NCI-H2227 (cell line): ENCODE data around the gene NEDD4.
"Not testable (repeated sequence)": the region's sequence is repeated elsewhere in the genome, so short reads cannot be mapped to it uniquely, and the experiment has no call there.

ENCODE experiments used
- DNase-seq: peaks from one replicate; lab custom pipeline; 2025; ENCODE audit not compliant: unreplicated experiment; lab: John Stamatoyannopoulos, UW

NEDD4 gene

DNA sequence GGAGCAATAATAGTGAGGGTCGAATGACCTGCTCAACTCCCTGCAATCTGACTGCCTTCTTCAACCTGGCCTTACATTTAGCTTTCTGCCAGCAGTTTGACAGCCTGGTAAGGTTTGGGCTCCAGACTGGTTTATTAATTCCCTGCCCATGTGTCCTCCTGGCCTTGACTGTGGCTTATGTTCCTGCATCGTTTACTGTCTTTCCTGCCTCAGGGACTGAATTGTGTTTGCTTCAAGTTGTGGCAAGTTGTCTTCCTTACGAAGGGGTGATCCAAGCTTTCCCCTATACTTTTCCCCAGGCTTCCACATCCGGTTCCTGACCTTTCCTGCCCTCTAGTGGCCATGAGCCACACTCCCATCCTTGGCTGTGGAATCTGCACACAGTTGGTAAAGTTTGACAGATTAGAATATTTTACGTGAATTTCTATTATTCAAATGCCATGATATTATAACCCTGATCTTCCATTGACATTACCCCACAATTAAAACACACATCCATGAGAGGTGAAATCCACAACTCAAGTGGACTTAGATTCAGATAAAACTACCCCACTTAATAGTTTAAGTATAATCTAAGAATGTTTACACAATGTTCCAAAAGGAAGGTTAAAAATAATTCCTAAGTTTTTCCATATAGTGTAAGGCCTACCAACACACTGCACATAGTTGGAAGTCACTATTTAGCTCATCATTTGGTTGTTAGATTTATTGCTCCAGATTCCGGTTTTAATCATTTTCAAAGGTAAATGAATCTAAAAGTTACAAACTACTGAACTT is 95.7 kb downstream of the NEDD4 start:
- DNase-seq = peak; percentile 48

DNA sequence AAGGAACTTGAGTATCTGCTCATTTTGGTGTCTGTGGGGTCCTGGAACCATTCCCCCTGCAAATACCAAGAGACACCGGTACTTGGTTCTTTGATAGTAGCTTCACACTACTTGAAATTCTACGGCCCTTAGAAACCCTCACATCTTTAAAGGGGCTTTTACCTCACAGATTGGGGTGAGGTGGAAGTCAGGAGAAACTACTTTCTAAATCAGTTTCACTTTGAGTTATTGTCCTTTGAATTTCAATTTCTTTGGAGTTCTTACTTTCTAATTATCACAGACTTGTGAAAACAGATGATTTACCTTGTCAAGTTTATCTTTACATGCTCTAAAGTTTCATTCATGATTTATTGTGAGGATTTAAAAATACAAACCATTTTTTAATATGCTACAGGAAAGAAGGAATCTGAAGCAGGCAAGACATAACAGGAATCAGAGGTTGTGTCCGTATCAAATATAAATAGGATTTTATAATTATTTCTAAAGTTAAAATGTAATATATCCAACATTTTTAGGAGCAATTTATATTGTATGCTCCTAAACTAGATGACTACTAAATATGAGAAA is 98.9 kb downstream of the NEDD4 start:
- DNase-seq = no peak

DNA sequence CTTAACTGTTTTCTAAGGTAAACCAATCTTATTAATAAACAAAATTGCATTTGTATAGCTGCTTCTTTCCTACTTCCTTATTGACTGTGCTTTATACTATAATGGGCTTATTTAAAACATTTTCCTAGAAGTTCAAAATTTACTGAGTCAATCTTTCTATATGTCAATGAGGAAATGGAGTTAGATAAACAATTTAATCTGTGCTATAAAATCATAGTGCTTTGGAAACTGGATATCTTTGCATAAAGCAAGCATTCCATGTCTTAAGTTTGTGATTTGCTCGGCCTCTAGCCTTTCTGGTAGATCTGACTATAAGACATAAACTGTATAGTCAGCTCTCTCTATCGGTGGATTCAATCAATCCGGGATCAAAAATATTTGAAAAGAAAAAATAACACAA is 99.6 kb downstream of the NEDD4 start:
- DNase-seq = no peak

DNA sequence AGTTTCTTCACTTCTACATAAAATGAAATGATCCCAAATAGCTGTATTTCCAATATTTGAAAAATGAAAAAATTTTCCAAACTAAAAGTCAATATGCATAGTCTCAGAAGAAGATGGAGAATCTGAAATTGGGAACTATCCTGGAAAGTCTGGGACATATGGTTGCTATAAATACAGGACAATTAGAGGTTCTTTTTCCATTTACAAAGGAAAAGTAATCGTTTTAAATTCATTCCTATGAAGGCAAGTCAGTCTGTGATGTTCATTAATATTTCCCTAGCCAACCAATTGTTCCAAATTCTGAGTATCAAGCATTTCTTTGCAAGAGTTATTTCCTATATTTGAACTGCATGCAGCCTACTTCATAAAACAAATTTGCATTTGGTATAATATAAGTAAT is 102.2 kb downstream of the NEDD4 start:
- no peak for DNase-seq

DNA sequence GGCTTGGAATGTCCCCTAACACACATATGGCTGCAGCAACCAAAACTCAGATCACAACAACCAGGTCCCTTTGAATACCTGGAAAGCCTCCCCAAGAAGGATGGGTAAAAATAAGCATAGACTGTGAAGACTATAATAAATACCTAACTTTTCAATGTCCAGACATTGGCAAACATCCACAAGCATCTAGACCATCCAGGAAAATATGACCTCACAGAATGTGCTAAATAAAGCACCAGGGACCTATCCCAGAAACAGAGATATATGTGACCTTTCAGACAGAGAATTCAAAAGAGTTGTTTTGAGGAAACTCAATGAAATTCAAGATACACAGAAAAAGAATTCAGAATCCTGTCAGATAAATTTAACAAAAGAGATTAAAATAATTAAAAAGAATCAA is 109.2 kb downstream of the NEDD4 start:
- DNase-seq = no peak

DNA sequence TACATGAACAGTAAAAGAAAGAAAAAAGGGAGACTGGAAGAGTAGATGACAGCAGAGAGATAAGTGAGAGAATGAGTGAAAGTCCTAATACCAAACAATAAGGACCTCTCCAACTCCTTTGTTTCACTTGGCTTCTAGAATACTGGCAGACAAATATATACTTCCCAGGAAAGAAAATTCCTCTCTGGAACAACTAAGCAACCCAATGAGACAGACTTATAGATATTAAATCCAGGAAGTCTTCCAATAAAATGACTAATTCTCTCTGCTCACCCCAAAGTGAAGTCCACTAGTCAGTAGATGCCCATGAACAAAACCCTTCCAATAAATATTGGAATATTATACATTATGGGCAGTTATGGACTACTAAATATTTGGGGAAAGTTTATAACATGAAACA is 114.2 kb downstream of the NEDD4 start:
- no peak for DNase-seq

DNA sequence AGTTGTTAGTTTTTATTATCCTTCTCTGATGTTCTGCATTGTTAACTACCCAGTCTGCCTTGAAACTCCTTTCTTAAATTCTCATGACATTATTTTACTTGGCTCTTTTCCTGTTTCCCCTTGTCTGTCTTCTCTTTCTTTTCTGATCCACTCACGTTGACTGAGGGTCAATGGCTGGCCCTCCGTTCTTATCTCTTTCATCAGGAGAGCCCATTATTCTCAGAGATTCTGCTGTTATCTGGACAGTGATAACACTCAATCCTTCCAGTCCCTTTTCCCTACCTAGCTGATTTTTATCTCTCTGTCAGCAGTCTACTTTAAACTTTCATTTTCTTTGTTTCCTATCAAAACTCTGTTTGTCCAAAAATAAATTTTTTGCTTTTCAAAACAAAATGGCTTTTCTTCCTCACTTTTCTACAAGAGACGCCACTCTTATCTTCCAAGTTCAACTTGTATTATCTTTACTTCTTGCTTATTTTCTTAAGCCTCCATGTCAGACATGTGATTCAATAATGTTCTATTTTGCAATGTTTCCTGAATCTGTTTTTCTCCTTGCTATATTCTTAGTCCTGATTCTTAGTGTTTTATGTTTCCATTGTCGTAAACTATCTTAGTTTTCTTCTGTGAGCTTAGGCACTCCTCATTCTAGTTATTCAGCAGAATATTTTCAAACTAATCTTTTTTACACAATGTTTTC is 120.2 kb downstream of the NEDD4 start:
- no peak for DNase-seq

DNA sequence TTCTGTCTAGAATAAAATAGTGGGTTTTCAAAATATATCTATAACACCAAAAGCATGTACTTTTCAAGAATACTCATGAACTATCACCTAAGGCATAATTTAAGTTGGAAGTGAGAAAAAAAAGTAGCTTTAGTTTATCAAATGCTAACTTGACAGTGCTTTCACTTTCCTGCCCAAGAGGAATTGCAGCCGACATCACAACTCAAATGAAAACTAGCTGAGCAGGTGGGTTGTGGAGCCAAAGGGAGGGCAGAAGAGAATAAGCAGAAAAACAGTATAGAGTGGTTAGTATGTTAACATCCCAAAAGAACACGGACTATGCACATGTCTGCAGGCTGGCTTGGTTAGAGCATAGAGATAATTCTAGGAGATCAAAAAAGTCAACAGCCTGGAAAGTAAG is 120.9 kb downstream of the NEDD4 start:
- DNase-seq = no peak

DNA sequence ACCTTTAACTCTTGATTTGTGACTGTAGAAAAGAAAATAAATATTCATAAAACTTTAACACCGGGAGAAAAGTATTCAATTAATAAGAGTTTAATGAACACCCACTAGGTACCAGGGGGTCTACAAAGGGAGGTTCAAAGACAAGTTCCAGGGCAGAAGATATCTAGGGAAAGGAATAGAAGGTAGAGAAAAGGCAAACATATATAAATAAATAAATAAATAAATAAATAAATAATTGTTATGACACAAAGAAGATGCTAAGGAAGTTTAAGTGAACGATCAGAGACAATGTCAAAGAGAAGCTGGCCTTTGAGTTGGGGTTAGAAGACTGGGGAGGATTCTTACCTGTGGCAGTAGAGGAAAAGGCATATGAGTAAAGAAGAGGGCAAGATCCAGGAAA is 123.8 kb downstream of the NEDD4 start:
- DNase-seq = no peak

DNA sequence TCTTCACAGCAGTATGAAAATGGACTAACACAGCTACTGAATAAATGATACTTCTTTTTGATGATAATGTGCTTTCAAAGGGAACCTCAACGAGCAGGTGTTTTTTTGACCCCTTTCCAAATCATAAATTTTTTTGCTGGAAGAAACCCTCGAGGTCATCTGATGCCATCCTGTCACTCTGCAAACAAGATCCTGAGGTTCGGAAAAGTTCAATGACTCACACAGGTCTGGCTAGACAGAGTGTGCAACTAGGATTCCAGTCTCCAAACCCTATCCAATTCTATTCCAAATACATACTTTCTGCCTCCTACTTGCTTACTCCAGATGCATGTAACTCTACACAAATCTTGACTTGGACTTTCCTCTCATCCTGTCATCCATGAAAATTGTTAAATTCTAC is 124.7 kb downstream of the NEDD4 start:
- no peak for DNase-seq

DNA sequence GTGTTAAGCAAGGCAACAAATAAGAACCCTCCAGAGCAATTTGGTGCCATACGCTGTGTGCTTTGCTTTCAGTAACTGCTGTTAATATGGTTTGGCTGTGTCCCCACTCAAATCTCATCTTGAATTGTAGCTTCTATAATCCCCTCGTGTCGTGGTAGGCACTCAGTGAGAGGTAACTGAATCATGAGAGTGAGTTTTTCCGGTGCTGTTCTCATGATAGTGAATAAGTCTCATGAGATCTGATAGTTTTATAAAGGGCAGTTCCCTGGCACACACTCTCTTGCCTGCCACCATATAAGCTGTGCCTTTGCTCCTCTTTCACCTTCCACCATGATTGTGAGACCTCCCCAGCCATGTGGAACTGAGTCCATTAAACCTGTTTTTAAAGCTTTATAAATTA is 125.1 kb downstream of the NEDD4 start:
- DNase-seq = not testable (repeated sequence)

DNA sequence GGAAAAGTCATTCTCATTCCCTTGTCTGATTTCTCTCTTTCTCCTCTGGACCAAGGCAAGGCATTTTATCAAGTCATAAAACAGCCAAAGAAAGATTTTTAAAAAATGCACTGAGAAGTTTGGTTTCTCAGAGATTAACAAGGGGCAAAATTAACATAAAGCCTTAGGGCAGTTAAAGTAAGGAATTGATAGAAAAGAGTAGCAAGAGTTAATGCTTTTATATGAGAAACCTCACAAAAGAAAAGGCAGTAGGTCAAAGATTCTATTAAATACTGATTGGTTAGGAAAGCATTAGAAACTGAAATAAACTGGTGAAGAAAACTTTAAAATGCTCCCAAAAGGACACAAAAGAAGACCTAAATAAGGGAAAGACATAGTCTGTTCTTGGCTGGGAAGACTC is 129.5 kb downstream of the NEDD4 start:
- no peak for DNase-seq

DNA sequence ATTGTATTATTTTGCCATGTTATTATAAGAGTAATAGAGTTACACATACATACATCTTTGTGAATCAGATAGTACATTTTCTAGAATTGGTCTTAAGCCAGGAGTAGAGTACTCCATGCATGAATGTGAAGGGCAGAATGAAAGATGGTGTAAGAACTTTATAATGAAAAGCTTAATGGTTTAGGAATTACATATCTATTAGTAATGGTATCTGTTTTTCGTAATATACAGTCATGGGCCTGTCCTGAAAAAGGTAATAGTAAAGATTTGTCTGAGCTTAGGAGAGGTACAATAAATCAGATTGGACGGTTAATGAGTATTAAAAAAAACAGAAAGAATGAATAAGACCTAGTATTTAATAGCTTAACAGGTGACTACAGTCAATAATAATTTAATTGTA is 132.3 kb downstream of the NEDD4 start:
- DNase-seq = no peak

DNA sequence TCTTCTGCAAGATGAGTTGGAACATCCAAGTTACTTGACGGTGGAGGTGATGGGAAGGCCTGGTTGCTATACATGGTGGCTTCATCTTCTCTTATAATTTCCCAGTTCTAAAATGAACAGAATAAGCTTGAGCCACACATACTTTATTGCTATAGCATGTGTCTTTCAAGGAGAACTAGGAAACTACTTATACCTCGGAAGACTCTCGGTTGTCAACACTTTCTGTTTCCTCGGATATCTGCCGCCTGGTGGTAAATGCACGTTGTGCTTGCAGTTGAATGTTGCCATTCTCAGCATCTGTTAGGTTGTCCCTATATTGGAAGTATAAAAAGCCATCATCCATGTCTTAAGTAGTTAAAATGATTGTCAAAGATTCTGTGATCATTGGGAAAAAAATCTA is 132.9 kb downstream of the NEDD4 start:
- no peak for DNase-seq

DNA sequence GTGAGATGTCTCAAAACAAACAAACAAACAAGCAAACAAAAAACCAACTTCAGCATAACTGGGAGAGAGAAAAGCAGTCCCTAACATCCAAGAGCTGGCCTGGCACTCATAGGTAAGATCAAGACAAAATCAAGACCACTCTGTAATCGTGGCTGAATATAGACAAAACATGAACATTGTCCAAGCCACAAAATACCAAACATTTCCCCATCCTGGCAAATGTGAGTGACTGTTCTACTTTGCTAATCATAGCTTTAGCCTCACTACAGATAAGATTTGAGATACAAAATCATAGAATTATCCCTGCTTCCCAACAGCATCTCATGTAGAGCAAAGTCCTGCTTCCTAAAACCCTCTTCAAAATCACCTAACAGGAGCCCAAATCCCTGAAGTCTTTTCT is 133.7 kb downstream of the NEDD4 start:
- no peak for DNase-seq

DNA sequence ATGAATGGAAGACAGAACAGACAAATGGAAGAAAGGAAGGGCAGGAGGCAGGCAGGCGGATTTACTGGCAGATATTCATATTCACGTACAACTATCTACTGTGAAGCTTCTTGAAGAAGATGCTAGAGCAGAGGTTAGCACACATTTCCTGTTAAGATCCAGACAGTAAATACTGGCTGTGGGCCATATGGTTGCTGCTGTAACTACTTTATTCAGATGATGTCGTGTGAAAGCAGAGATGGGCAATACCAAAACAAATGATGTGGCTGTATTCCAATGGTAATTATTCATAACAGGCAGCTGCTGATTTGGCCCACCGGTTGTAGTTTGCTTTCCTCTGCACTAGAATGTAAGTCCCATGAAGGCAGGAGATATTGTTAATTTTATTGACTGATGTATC is 134.8 kb downstream of the NEDD4 start:
- DNase-seq = no peak

DNA sequence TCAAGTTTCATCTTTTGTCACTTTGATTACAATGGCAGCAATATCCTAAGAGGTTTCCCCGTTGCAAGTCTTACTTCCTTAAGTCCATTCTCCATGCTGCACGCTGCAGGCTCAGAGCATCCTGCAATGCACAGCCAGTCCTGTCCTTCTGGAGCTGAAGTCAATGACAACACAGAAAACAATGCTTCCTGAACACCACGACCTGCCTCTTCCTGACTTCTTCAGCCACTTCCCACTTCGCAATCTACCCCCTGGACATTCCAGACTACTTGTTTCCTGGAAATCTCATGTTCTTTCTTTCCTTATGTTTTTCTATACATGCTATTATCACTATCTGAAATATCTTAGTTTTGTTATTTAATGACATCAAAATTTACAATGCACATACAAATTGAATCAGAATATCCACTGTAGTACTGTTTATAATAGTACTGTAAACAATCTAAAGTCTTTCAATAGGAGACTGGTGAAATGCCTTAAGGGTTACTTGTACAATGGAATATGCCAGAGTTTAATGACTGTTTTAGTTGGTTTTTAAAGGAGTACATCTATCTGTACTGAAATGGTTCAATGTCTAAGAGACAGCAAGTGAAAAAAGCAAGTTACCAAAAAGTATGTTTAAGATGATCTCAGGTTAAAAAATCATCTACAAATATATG is 136.8 kb downstream of the NEDD4 start:
- DNase-seq = no peak

DNA sequence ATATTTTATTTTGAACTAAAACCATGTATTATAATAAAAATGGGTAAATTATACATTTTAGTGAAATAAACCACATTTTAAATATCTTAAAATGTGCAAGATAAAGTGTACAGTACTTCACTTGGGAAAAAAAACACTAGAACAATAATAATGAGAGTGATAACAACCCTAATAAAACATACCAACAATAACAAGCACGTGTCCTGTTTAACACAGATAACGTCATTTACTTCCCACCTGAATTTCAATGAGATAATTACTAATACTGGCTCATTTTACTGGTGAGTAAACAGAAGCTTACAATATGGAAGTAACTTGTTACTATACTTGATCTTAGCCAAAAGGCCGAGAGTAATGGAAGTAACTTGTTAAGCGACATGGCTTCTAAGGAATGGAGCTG is 140.3 kb downstream of the NEDD4 start:
- DNase-seq = no peak

DNA sequence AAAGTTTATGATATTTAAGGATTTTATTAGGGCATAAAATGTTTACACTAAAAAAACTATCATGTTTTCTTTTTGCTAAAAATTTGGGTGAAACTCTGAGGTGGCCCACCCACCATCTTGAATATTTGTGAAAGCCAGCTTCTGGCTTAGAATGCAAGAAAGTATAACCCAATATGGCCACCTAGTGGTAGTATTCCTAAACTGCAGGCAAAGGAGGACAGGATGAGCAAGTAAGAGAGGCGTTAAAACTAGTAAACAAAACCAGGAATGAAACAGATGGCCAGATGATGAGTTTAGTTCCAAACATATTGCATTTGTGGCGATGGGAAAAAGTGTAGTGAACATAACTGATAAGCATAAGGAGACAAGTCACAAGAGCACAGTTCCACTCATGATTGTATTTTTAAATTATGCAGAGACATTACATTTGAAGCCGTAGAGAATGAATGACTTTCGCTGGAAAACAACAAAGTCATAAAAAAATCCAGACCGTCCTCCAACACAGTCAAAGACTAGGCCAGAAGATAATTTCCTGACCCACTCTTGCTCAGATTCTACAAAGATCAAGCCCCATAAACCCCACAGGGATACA is 147.2 kb downstream of the NEDD4 start:
- DNase-seq = peak; percentile 84

DNA sequence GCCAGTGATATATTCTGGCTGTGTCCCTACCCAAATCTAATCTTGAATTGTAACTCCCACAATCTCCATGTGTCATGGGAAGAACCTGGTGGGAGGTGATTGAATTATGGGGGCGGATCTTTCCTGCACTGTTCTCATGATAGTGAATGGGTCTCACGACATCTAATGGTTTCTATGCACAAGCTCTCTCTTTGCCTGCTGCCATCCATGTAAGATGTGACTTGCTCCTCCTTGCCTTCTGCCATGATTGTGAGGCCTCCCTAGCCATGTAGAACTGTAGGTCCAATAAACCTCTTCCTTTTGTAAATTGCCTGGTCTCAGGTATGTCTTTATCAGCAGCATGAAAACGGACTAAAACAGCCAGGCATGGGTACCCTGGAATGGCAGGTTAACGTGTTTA is 150.5 kb downstream of the NEDD4 start:
- not testable (repeated sequence) for DNase-seq

DNA sequence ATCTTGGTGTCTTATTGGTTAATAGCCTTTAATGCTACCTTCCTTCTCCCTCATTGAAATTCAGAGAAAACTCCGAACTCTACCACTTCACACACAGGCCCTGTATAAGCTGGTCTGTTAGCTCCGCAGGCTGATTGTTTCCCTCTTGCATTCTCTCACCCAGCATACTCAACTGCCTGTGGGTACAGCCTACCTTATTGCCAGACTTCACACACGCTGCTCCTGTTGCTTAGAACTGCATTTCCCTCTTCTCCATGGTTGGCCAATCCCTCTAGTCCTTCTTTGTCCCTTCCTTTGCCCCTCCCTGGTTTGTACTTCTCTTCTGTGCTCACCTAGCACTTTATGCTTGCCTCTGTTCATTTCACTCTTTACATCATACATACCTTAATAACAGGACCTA is 157.5 kb downstream of the NEDD4 start:
- no peak for DNase-seq

DNA sequence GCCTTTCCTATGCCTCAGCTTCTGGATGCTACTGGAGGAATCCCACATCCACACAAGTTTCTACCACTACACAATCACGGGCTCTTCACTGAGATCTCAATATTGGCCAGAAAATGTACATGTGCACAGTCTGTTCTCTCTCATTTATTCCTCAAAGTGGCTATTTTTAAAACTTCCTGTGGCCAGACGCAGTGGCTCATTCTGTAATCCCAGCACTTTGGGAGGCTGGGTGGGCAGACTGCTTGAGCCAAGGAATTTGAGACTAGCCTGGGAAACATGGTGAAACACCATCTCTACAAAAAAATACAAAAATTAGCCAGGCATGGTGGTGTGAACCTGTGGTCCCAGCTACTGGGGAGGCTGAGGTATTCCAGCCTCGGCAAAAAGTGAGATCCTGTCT is 159.1 kb downstream of the NEDD4 start:
- DNase-seq = no peak
